Esophagus squamous epithelium (tissue), 4 donors: ENCODE data around the gene INPP5F.

Experiments used
- POLR2A ChIP-seq, 4 donors: fragments of 450-650 bp; IDR thresholded peaks; one replicate each; pipeline ENCODE4 v1.6.1; 2017; ENCODE audit warnings: antibody characterized with exemption in 4 of 4, mild to moderate bottlenecking in 4 of 4, moderate library complexity in 3 of 4
- TF ChIP-seq, protein P1 (sequence below), 6 experiments: fragments of 450-650 bp in 4 of 6; fragments of 200-600 bp in 2 of 6; sonication (generic) in 2 of 6; IDR thresholded peaks; one replicate each; pipeline ENCODE4 v1.5.1; 2016 to 2019; ENCODE audit warnings: antibody characterized with exemption in 6 of 6, mild to moderate bottlenecking in 4 of 6, moderate library complexity in 4 of 6

DNA sequence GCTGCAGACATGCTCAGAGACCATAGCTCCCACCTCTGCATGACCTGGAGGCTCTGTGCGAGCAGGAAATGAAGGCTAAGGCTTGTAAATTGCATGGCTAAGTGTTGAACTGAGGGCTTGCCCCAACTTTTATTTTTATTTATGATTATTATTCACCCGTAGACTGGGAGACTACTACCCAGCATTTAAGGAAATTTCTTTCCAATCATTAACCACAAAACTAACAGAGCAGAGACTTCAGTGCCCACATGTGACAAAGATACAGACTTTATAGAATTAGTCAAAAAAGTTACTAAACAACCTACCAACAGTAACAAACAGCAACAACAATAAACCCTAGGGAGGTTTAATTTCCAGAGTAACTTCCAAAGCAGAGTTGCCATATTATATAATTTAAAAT is 107.1 kb downstream of the INPP5F start:
- TF ChIP-seq, protein P1, sequence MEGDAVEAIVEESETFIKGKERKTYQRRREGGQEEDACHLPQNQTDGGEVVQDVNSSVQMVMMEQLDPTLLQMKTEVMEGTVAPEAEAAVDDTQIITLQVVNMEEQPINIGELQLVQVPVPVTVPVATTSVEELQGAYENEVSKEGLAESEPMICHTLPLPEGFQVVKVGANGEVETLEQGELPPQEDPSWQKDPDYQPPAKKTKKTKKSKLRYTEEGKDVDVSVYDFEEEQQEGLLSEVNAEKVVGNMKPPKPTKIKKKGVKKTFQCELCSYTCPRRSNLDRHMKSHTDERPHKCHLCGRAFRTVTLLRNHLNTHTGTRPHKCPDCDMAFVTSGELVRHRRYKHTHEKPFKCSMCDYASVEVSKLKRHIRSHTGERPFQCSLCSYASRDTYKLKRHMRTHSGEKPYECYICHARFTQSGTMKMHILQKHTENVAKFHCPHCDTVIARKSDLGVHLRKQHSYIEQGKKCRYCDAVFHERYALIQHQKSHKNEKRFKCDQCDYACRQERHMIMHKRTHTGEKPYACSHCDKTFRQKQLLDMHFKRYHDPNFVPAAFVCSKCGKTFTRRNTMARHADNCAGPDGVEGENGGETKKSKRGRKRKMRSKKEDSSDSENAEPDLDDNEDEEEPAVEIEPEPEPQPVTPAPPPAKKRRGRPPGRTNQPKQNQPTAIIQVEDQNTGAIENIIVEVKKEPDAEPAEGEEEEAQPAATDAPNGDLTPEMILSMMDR (IDR thresholded peaks at IDR 0.05): no peak
- no peak for TF ChIP-seq POLR2A (IDR thresholded peaks at IDR 0.05)
